HG03571 (cell line): ENCODE measurements around the gene MGAT4D.
"Not testable (repeated sequence)": the region's sequence is repeated elsewhere in the genome, so short reads cannot be mapped to it uniquely, and the experiment has no call there.

Source experiments
- ATAC-seq: cut with Tn5 transposase; IDR thresholded peaks from one replicate; pipeline ENCODE4 v1.9.1; 2021; ENCODE audit not compliant: unreplicated experiment

MGAT4D gene

DNA sequence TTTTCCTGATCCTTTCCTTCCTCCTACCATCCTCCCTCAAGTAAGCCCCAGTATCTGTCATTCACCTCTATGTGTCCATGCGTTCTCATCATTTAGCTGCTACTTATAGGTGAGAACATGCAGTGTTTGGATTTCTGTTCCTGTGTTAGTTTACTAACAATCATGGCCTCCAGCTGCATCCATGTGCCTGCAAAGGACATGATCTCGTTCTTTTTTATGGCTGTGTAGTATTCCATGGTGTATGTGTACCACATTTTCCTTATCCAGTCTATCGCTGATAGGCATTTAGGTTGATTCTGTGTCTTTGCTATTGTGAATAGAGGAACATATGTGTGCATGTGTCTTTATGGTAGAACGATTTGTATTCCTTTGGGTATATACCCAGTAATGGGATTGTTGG, 53.7 kb downstream of the MGAT4D start:
- ATAC-seq, result not testable (repeated sequence)

DNA sequence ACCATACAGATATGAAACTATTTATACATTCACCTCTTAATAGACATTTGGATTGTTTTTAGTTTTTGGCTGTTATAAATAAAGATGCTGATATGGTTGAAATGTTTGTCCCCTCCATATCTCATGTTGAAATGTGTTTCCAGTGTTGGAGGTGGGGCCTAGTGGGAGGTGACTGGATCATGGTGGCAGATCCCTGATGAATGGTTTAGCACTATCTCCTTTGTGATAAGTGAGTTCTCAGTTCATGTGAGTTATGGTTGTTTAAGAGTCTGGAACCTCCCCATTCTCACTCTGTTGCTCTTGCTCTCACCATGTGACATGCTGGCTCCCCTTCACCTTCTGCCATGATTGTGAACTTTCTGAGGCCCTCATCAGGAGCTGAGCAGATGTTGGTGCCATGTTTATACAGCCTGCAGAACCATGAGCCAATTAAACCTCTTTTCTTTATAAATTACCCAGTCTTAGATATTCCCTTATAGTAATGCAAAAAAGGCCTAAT, 58.4 kb downstream of the MGAT4D start:
- ATAC-seq, result no peak

DNA sequence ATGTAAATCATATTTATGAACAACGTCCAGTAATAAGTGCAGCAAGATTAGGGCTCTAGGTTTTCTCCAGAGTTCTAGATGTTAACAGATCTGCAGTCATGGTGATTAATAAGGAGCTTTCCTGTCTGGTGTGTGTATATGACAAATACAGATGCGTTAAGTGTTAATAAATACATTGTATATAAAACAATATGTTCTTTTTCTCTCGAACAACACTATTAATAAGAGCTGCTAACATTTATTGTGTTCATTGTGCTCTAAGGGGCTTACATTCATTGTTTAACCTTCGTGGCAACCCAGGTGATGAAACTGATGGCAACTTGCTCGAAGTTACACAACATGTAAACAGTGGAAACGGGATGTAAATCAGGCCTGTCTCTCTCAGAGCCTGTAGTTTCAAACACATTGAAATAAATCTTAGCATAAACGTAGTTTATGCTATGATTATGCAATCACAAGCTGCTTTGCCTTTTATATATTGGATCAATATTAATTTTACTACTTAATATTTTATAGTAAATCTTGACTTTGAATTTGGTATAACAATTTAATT, 70.1 kb downstream of the MGAT4D start:
- ATAC-seq, result no peak

DNA sequence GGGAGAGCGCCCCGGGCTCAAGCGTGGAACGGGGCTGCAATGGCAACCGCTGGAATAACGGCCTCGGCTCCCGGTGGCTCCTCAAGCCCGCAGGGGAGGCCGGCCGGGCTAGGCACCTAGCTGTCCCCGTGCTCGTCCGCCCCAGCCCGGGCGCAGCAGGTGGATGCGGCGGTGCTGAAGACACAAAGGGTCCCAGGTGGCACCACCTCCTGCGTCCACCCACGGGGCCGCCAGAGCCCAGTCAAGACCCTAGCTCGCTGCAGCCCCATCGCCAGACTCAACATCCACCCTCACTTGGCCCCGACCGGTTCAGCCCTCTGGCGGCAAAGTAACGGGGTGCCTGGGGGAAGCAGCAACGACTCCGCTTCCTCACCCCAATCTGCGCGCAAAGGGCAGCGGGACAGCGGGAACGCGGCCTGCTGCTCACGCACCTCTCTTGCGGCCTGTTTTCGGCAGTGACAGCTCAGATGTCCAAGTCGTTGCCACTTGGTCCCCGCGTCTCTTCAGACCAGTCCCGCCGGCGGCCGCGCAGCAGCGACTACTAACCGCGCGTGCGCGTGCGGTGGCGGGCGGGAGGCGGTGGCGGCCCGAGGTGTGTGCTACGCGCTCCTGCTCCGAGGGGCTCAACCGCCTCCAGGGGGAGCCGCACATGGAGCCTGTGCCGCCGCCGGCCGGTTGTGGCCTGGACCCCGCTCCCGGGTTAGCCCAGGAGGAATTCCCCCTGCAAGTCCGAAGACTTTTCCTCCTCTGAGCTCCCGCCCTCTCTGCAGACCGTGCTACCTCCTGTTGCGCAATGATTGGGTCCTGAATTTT, 70.8 kb downstream of the MGAT4D start, which contains the start of gene CLGN:
Gene CLGN, minus strand, starts transcription at position 543 of the 813 bp plus-strand sequence. CDS start 14,570 bp downstream, outside the sequence.
- ATAC-seq, result peak; percentile 81

DNA sequence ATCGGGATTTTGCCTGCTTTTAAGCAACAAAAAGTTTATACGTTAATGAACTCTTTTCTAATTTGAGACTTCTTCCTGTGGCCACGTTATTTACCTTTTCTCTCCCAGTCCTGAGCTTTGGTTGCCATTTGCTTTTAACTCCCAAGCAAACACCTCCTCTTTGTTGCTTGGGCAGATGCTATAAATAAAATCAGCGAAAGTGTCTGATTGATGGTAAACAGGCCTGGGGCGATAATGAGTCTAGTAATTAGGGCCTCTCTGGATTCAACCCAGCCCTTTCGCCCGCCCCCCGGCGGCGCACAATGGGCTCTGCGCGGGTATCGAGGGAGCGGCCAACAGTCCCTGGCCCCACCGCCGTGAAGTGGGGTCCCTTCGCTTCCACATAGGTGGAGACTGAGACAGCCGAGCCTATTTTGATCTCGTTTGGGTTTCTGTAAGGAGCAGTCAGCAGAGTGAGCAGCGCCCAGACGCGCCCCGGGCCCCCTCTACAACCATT, 71.4 kb downstream of the MGAT4D start:
- ATAC-seq, result no peak

DNA sequence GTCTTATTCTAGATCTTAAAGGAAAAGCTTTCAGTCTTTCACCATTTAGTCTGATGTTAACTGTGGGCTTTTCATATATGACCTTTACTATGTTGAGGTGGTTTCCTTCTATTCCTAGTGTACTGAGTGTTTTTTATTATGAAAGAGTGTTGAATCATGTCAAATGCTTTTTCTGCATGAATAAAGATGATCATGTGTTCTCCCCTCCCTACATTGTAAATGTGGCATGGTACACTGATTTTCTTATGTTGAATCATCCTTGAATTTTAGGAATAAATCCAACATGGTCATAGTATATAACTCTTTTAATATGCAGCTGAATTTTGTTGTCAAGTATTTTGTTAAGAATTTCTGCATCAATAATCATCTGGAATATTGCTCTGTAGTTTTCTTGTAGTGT, 75.0 kb downstream of the MGAT4D start:
- ATAC-seq, result no peak

DNA sequence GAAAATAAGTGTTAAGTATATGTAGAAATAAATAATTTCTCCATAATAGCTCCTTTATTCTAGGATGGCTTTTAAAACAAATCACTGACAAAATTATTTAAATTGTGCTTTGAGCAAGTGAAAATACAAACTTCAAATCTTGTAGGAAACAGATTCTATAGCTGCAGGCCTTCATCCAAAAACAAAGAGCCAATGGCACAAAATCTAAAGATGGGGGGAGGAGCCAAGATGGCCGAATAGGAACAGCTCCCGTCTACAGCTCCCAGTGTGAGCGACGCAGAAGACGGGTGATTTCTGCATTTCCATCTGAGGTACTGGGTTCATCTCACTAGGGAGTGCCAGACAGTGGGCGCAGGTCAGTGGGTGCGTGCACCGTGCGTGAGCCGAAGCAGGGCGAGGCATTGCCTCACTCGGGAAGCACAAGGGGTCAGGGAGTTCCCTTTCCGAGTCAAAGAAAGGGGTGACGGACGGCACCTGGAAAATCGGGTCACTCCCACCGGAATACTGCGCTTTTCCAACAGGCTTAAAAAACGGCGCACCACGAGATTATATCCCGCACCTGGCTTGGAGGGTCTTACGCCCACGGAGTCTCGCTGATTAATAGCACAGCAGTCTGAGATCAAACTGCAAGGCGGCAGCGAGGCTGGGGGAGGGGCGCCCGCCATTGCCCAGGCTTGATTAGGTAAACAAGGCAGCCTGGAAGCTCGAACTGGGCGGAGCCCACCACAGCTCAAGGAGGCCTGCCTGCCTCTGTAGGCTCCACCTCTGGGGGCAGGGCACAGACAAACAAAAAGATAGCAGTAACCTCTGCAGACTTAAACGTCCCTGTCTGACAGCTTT, 84.7 kb downstream of the MGAT4D start:
- ATAC-seq, result not testable (repeated sequence)

DNA sequence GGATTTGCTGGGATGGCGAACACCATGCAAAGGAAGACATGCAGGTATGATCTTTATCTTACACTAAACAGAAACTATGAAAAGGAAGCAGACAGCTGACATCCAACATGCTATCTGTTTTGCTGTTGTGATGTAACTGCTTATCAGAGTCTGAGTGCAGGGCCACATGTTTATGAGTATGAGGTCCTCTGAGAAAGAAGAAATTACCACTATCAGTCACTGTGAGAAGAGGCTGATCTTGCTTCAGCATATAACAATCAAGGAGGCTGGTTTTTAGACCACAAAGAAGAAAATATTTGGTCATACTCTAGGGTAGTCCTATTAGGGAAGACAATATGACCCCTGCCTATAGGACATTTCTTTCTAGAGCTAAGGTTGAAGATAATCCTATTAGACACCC, 89.1 kb downstream of the MGAT4D start:
- no peak for ATAC-seq

DNA sequence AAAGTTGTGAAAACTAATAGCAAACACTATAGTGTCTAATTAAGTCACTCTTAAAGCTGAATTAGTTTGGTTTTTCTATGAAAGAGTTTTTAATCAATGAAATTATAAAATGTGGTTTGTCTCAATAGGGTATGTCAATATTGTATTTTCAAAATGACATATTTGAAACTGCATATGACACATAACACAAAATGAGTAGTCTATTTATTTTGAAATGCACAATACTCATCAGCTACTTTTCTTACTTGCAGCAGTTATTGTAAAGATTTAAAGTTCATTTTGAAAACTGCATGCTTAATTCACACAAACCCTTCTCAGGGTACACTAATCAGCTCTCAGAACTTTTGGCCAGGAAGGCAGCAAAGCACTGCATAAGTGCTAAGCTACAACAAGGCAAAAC, 91.8 kb downstream of the MGAT4D start:
- ATAC-seq, result no peak

DNA sequence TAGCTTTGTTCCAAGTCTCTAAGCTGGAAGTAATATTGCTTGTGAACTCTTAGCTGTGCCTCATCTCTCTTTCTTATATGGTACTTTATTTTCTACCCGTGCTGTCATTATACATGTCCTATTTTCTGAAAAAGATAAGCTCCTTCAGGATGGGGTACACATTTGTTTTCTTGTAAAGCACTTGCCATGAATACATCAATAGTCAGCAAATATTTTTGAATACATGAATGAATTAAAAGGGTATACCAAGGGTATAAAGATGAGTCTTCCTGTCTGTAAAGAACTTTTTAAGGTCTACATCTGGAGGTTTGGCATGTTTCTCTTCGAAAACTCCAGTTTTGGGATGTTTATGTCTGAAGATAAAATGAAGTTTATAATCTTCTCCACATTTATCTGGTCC, 98.0 kb downstream of the MGAT4D start:
- no peak for ATAC-seq

DNA sequence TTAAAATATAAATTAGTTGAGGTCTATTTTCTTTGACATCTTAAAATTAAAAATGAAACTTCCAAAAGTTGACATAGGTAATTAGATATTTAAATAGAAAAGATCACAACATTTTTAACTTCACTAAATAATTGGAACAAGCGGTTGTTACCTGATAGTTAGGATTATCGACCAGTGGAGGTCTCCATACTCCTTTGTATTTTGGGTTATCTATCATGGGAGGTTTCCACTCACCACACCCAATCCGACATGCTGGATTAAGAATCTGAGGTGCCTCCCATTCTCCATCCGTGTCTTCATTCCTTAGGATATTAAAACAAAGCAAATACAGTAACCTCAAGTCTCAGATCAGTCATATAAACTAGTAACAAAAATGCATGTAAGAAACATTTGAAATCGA, 102.4 kb downstream of the MGAT4D start:
- ATAC-seq, result no peak
